Loucy (cell line): ENCODE results near the gene PKDREJ.

ENCODE experiments used
- EZH2phosphoT487 ChIP-seq: fragments of 200-600 bp; IDR thresholded peaks from 2 replicates; pipeline ENCODE4 v1.6.1; 2018; ENCODE audit warnings: antibody characterized with exemption, mild to moderate bottlenecking, moderate library complexity, borderline replicate concordance
- TF ChIP-seq, protein P1 (sequence below): fragments of 200-600 bp; sonication (generic); conservative IDR thresholded peaks from 2 replicates; pipeline ENCODE4 v1.5.1; 2014; ENCODE audit warnings: mild to moderate bottlenecking, antibody characterized with exemption, low read length

DNA sequence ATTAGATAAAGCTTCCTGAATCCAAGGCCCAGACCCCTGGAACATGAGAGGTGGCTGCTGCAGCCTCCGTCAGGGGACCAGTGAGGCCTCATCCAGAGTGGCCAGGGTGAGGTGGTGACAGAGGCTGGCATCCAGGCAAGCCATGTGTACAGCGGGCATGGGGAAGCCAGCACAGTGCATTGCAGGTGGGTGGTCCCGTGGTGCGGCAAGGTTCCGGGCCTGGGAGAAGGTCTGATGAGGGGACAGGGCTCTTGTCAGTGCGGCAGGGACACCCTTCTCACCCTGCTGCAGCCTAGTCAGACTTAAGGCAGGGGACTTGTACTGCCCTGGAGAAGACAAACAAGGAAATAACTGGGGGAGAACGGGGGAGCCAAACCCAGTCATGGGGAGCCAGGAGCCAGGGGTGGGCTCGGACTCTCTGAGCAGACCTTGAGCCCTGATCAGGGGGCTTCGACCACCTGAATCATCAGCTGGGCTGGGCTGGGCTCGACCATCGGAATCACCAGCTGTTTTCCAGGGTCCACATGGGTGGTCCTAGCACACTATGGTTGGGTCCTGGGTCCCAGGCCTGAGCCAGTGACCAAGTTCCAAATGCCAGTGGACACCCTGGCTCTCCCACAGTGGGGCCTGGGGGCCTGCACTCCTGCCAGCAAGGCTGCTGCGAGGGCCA is 9.8 kb upstream of the PKDREJ start:
- TF ChIP-seq, protein P1, sequence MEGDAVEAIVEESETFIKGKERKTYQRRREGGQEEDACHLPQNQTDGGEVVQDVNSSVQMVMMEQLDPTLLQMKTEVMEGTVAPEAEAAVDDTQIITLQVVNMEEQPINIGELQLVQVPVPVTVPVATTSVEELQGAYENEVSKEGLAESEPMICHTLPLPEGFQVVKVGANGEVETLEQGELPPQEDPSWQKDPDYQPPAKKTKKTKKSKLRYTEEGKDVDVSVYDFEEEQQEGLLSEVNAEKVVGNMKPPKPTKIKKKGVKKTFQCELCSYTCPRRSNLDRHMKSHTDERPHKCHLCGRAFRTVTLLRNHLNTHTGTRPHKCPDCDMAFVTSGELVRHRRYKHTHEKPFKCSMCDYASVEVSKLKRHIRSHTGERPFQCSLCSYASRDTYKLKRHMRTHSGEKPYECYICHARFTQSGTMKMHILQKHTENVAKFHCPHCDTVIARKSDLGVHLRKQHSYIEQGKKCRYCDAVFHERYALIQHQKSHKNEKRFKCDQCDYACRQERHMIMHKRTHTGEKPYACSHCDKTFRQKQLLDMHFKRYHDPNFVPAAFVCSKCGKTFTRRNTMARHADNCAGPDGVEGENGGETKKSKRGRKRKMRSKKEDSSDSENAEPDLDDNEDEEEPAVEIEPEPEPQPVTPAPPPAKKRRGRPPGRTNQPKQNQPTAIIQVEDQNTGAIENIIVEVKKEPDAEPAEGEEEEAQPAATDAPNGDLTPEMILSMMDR, result no peak
- TF ChIP-seq EZH2phosphoT487, result no peak
